Measurements from ENCODE around the gene RNF149. TPM values are rescaled to one million over a fixed set of nuclear protein-coding genes. Genes with fewer than 3 reads are reported as not detected.

RNF149 gene
- total RNA-seq, 3 donors from 2014 or later (not counting 1 experiment from before 2014, with no cell fraction given): 133 to 151 (median 149) TPM

GRCh38 chr2:101286684-101287083 lies 21.8 kb downstream of the RNF149 start:
- intact Hi-C loops (cut with micrococcal nuclease): no loop called here
- no peak for ATAC-seq
- H3K4me3 Mint-ChIP-seq: no peak overlapping the region
- no peak for DNase-seq
- no peaks in the 10 kb centered on the region for H3K27me3 ChIP-seq (ENCODE audit: control insufficient read depth, insufficient read depth, low read length)
- H3K36me3 ChIP-seq (ENCODE audit: control insufficient read depth, insufficient read depth, low read length): peaks cover 70% of the 10 kb centered on the region
- no peaks in the 10 kb centered on the region for H3K27me3 Mint-ChIP-seq (ENCODE audit: low read depth in 2 of 2)
- no peak overlapping the region for H3K4me3 ChIP-seq (ENCODE audit: low read length)
- H3K4me1 Mint-ChIP-seq: peaks cover 15 to 17% of the 10 kb centered on the region in 2 donors
- H3K27ac ChIP-seq (ENCODE audit: low read length): no peak overlapping the region
- 99% methylated on average over 6 of the region's 6 CpGs for WGBS (ENCODE audit: insufficient coverage)
- TF ChIP-seq CTCF (IDR thresholded peaks at IDR 0.05): no peak
- H3K9me3 Mint-ChIP-seq: no peaks in the 10 kb centered on the region
- H3K27ac Mint-ChIP-seq: peak overlapping the region; percentile 46 to 48
- no peaks in the 10 kb centered on the region for H3K9me3 ChIP-seq (ENCODE audit: control insufficient read depth, insufficient read depth, low read length)
- H3K36me3 Mint-ChIP-seq: peaks cover 21% of the 10 kb centered on the region
- no peaks in the 10 kb centered on the region for H3K4me1 ChIP-seq (ENCODE audit: control insufficient read depth, insufficient read depth, low read length)

- ATAC-seq: no peak
Measured at GRCh38 chr2:101282980-101283379, 25.5 kb downstream of the RNF149 start.

GRCh38 chr2:101281482-101281881 lies 27.0 kb downstream of the RNF149 start:
- Mint-ChIP-seq H3K36me3 (peaks cover 31% of the 10 kb centered on the region), H3K27ac (peak overlapping the region; percentile 58 to 66), H3K4me3 (no peak overlapping the region), H3K4me1 (peaks cover 29 to 45% of the 10 kb centered on the region in 2 donors), H3K9me3 (no peaks in the 10 kb centered on the region), H3K27me3 (ENCODE audit: low read depth in 2 of 2) (no peaks in the 10 kb centered on the region)
- no peaks in the 10 kb centered on the region for H3K9me3 ChIP-seq (ENCODE audit: control insufficient read depth, insufficient read depth, low read length)
- no peaks in the 10 kb centered on the region for H3K27me3 ChIP-seq (ENCODE audit: control insufficient read depth, insufficient read depth, low read length)
- peaks cover 81% of the 10 kb centered on the region for H3K36me3 ChIP-seq (ENCODE audit: control insufficient read depth, insufficient read depth, low read length)
- intact Hi-C loops (cut with micrococcal nuclease): no loop called here
- 96% methylated on average over 4 of the region's 4 CpGs for whole genome bisulfite sequencing (ENCODE audit: insufficient coverage)
- TF ChIP-seq CTCF (IDR thresholded peaks at IDR 0.05): no peak
- H3K4me1 ChIP-seq (ENCODE audit: control insufficient read depth, insufficient read depth, low read length): no peaks in the 10 kb centered on the region
- no peak overlapping the region for H3K27ac ChIP-seq (ENCODE audit: low read length)
- no peak overlapping the region for H3K4me3 ChIP-seq (ENCODE audit: low read length)
- DNase-seq (no peak), ATAC-seq (no peak)

More at GRCh38 chr2:101282980-101283379, 25.5 kb downstream of the RNF149 start:
- DNase-seq: no peak
- intact Hi-C loops (cut with micrococcal nuclease): no loop called here
- TF ChIP-seq CTCF (IDR thresholded peaks at IDR 0.05): no peak
- peaks cover 81% of the 10 kb centered on the region for H3K36me3 ChIP-seq (ENCODE audit: control insufficient read depth, insufficient read depth, low read length)
- H3K27ac ChIP-seq (ENCODE audit: low read length): no peak overlapping the region
- no peak overlapping the region for H3K4me3 ChIP-seq (ENCODE audit: low read length)
- no peaks in the 10 kb centered on the region for H3K9me3 Mint-ChIP-seq
- H3K4me1 Mint-ChIP-seq: peaks cover 24 to 39% of the 10 kb centered on the region in 2 donors
- no peaks in the 10 kb centered on the region for H3K27me3 ChIP-seq (ENCODE audit: control insufficient read depth, insufficient read depth, low read length)
- H3K9me3 ChIP-seq (ENCODE audit: control insufficient read depth, insufficient read depth, low read length): no peaks in the 10 kb centered on the region
- no peaks in the 10 kb centered on the region for H3K4me1 ChIP-seq (ENCODE audit: control insufficient read depth, insufficient read depth, low read length)
- 95% methylated on average over 3 of the region's 3 CpGs for WGBS (ENCODE audit: insufficient coverage)
- H3K27me3 Mint-ChIP-seq (ENCODE audit: low read depth in 2 of 2): no peaks in the 10 kb centered on the region
- peak overlapping the region; percentile 58 to 66 for H3K27ac Mint-ChIP-seq
- no peak overlapping the region for H3K4me3 Mint-ChIP-seq
- H3K36me3 Mint-ChIP-seq: peaks cover 33% of the 10 kb centered on the region

GRCh38 chr2:101278925-101279324 lies 29.6 kb downstream of the RNF149 start:
- no peak overlapping the region for H3K4me3 Mint-ChIP-seq
- Histone ChIP-seq H3K27me3 (ENCODE audit: control insufficient read depth, insufficient read depth, low read length) (no peaks in the 10 kb centered on the region), H3K27ac (ENCODE audit: low read length) (no peak overlapping the region), H3K4me1 (ENCODE audit: control insufficient read depth, insufficient read depth, low read length) (no peaks in the 10 kb centered on the region), H3K9me3 (ENCODE audit: control insufficient read depth, insufficient read depth, low read length) (no peaks in the 10 kb centered on the region), H3K36me3 (ENCODE audit: control insufficient read depth, insufficient read depth, low read length) (peaks cover 75% of the 10 kb centered on the region), H3K4me3 (ENCODE audit: low read length) (no peak overlapping the region)
- no peaks in the 10 kb centered on the region for H3K9me3 Mint-ChIP-seq
- WGBS (ENCODE audit: insufficient coverage): 100% methylated on average over 2 of the region's 3 CpGs
- no peak for DNase-seq
- H3K27ac Mint-ChIP-seq: peak overlapping the region; percentile 42 to 67
- H3K4me1 Mint-ChIP-seq: peaks cover 29 to 45% of the 10 kb centered on the region in 2 donors
- TF ChIP-seq CTCF (IDR thresholded peaks at IDR 0.05): no peak
- peaks cover 22% of the 10 kb centered on the region for H3K36me3 Mint-ChIP-seq
- intact Hi-C loops (cut with micrococcal nuclease): no loop called here
- ATAC-seq: no peak
- H3K27me3 Mint-ChIP-seq (ENCODE audit: low read depth in 2 of 2): no peaks in the 10 kb centered on the region

Data from natural killer cell (primary cell).